ENCODE results near the gene FBLN2.
"Not testable (repeated sequence)": the region's sequence is repeated elsewhere in the genome, so short reads cannot be mapped to it uniquely, and the experiment has no call there.

Gene FBLN2

DNA sequence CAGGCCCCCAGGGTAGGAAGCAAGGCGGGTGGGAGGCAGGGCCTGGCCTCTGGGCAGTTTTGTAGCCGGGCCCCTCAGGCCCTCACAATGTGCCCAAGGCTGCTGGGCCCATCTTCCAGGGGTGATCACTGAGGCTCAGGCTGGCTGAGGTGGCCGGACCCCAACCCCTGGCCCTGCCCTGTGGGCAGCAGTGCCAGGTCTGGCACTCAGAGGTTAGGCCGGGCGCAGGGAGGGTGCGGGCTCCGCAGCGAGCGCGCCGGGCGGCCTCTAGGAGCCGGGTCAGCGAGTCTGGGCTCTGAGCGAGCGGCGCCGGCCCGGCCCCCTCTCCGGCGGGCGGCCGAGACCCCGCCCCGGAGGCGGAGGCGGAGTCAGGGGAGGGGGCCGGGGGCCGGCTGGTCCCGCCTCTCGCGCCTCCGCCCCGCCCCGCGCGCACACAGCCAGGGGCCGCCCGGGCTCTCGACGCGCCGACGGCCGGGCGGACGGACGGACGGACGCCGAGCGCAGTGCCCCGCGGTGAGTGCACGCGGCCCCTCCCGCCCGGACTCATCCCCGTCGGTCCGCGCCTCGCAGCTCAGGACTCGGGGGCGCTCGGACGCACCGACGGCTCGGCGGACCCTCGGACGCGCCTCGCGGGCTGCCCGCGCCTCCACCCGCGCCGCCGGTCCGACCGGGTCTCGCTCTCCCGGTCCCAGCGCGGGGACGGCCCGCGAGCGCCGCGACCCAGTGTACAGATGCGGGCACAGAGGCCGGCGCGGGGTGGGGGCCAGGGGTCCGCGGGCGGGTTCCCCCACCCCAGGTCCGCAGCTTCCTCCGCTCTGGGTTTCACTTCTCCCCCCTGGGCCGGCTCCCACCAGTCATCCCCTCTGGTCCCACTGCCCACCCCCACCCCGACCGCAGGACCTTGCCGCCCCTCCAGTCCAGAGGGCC, at the start of gene FBLN2:
Gene FBLN2 (plus strand): TSS at position 430 of the 927 bp plus-strand sequence. CDS start 21,231 bp downstream, outside the sequence.
- peak; percentile 79 for DNase-seq (ENCODE audit: low spot score)

DNA sequence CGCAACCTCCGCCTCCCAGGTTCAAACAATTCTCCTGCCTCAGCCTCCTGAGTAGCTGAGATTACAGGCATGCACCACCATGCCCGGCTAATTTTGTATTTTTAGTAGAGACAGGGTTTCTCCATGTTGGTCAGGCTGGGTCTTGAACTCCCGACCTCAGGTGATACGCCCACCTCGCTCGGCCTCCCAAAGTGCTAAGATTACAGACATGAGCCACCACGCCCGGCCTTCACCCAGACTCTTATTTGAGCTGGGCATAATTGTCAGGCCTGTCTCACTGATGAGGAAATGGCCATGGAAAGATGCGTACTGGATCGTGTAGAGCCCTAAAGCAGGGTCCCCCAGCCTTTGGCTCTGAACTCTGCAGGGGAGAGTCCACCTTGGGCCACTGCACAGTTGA, 49.7 kb upstream of the FBLN2 start:
- not testable (repeated sequence) for DNase-seq (ENCODE audit: low spot score)

DNA sequence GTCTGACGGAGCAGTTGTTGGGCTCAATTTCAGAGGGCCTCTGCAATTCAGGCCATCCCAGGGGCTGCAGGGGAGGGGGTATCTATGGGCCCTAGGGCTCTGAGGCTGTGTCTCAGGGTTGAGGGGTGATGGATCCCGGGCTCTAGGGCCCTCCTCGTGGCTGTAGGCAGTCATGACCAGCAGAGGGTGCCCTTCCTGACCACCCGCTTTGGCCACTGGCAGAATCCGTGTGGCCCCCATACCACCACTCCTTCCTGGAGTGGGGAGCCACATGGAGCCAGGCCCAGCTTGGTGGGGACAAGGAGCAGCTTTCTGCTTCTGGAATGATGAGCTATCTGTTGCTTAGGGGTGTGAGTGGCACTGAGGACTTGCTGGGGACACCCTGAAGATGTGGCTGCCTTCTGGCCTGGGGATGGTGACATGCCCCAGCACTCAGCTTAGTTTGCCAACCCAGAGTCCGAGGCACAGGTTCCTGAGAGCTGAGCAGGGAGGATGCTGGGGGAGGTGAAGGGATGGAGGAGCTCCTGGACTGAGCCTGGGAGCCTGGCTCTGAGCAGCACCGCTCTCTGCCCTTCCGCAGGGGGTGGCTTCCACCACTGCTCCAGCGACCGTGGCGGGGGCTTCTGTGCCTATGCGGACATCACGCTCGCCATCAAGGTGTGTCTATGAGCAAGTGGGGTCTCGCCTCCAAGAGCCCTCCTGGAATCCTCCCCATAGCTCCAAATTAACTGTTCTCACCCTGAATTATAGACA, 48.6 kb upstream of the FBLN2 start:
- peak; percentile 57 for DNase-seq (ENCODE audit: low spot score)

GRCh38 chr3:13501056-13501455, 47.9 kb upstream of the FBLN2 start:
- no peak for DNase-seq (ENCODE audit: low spot score)

- DNase-seq (ENCODE audit: low spot score), result no peak
Measured at GRCh38 chr3:13501521-13501920, 47.4 kb upstream of the FBLN2 start.

DNA sequence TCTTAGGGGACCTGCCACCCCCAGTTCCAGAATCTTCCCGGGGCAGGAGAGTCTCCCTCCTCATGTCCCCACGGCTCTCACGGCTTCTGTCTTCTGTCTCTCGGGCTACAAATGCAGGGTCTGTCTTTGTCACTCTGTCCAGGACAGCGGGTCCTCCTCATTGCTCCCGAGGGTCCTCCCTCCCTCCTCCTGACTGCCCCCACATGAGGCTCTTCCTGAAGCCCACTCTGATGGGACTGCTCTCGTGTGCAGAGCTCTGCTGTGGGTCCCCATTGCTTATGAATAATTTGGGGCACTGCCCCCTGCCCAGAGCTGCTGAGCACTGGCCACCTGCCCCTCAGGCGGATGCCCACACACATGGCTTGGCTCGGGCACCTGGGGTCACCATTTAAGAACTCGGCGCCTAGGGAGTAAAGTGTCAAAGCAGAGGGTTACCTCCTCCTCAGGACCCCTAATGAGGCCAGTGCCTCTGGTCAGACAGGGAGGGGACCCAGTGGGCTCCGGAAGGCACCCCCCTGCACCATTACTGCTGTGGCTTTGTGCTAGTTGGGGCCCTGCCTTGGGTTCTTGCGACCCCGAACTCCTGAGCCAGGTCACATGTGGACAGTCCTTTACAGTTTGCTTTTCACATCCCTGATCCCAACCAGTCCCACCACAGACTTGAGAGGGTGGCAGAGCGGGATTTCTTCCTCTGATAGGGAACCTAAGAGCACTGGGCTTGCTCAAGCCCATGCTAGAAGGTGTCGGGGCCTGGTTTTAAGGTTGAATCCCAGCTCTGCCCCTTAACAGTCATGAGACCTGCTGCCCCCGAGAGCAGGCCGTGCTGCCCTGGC, 46.8 kb upstream of the FBLN2 start:
- peak; percentile 9 for DNase-seq (ENCODE audit: low spot score)

- no peak for DNase-seq (ENCODE audit: low spot score)
Measured at GRCh38 chr3:13502791-13503060, 46.2 kb upstream of the FBLN2 start.

- no peak for DNase-seq (ENCODE audit: low spot score)
Measured at GRCh38 chr3:13504161-13504831, 44.6 kb upstream of the FBLN2 start.

DNA sequence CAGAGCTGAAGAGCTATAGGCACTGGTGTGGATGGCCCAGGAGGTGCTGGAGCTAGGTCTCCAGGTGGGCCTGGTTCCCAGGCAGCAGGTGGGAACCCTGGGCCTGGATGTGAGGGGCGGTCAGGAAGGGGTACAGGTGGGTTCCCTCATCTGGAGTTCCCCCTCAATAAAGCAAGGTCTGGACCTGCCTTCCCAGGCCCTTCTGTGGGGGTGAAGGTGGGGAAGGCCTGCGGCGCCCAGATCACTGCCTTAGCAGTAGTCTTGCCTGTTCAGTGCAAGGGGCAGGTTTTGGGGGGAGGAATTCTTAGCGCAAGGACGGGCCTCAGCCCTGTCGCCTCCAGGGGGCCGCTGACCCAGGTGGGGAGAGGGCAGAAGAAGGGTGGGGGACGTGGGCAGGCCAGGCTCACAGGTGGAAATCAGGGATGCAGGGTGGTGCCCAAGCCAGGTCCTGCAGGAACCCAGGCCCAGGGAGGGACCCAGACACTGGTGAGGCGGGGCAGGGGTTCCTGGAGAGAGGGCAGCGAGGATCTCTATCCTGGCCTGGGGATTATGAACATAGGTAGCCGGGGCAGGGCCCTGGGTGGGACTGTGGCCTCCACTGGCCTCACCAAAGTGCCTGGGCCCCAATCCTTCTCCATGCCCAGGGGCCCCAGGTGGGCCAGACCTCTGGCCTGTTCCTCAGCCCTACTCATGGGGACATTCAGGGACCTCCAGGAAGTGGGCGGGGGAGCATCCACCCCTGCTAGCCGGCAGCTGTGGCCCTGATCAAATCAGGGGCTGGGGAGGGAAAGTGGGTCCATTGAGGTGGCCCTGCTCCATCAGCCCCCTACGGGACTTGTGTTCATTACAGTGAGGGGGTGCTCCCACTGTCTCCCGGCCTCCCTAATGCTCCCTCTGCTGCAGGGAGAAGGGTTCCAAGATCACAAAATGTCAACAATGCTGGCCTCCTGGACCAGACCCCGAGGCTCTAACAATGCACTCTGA, 43.5 kb upstream of the FBLN2 start:
- no peak for DNase-seq (ENCODE audit: low spot score)

- no peak for DNase-seq (ENCODE audit: low spot score)
Measured at GRCh38 chr3:13506239-13506638, 42.7 kb upstream of the FBLN2 start.

GRCh38 chr3:13506680-13507079, 42.2 kb upstream of the FBLN2 start:
- DNase-seq (ENCODE audit: low spot score), result no peak

DNA sequence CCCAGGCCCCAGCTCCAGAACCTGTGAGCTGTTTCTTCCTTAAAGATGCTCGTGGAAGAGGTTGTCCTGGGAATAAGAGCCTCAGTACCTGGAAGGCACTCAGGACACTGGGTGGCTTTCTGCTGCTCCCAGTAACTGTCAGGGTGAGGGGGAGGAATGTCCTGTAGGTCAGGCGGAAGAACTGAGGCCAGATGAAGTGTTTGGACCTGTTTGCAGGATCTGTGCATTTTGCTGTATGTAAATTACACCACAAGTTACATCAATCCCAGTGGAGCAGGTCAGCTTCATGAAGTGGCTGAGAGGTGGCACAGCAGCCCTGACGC, 41.7 kb upstream of the FBLN2 start:
- no peak for DNase-seq (ENCODE audit: low spot score)

DNA sequence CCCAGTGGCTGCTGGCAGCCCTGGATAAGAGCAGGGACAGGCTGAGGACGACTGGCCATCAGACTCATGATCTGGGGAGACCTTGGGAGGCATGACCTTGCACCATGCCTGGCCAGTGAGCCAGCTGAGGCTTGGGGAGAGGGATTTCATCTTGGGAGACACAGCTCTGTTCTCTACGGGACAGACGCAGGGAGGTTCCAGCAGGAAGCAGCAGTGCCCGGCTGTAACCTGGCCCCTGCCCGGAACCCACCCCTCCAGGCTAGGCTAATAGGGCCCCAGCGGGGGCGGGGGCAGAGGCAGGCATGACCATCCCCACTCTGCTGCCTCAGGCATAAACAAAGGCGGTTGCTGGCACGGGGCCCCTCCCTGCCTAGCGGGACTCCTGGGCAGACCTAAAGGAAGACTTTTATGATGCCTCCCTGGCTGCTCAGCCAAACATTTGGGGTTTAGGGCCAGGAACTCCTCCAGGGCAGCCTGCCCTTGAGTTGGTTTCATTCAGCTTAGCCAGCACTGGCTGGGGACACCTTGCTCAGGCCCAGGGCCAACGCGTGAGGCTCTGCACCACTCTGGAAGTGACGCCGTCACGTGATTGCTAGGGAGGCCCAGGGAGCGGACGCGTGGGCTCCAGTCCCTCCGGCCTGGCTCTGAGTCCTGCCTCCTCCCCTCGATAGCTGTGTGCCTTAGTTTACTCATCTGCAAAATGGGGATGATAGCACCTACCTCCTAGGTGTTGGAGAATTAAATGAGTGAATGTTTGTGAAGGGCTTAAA, 41.2 kb upstream of the FBLN2 start:
- DNase-seq (ENCODE audit: low spot score), result no peak

- DNase-seq (ENCODE audit: low spot score), result no peak
Measured at GRCh38 chr3:13508496-13508895, 40.4 kb upstream of the FBLN2 start.

GRCh38 chr3:13509059-13509815, 39.7 kb upstream of the FBLN2 start:
- DNase-seq (ENCODE audit: low spot score), result no peak

DNA sequence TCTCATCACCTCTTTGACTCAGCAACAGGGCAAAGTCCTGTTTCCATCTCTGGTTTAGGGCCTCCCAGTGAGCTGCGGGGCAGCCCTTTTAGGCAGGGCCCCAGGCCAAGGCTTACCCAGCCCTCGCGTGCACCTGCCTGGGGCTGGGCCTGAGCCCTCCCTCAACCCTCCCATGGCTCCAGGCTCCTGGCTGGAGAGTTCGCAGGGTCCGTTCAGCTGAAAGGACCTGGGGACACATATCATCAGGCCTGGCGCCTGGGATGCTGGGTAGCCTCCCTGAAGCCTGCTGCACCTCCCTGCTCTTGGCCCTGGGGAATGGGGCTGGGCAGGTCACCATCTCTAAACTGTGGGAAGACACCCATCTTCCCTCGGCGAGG, 39.1 kb upstream of the FBLN2 start:
- no peak for DNase-seq (ENCODE audit: low spot score)

DNA sequence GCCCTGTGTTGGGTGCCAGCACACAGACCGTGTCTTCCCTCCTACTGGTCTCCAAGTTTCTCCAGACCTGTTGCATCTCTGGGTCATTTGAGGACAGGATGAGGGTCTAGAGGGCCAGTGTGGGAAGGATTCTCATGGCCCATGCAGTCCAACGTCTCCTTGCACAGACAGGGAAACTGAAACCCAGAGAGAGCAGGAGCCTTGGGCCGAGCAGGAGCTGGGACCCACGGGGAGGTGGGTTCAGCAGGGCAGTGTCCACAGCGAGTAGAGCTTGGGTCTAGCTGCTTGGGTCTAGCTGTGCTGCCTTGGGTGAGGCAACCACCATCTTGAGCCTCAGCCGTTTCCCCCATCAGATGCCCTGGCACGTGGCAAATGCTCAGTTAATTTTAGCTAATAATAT, 36.5 kb upstream of the FBLN2 start:
- no peak for DNase-seq (ENCODE audit: low spot score)

- DNase-seq (ENCODE audit: low spot score), result no peak
Measured at GRCh38 chr3:13513051-13513912, 35.6 kb upstream of the FBLN2 start.

Data from D341Med (cell line).